ENCODE measurements around the gene THTPA.

THTPA gene

DNA sequence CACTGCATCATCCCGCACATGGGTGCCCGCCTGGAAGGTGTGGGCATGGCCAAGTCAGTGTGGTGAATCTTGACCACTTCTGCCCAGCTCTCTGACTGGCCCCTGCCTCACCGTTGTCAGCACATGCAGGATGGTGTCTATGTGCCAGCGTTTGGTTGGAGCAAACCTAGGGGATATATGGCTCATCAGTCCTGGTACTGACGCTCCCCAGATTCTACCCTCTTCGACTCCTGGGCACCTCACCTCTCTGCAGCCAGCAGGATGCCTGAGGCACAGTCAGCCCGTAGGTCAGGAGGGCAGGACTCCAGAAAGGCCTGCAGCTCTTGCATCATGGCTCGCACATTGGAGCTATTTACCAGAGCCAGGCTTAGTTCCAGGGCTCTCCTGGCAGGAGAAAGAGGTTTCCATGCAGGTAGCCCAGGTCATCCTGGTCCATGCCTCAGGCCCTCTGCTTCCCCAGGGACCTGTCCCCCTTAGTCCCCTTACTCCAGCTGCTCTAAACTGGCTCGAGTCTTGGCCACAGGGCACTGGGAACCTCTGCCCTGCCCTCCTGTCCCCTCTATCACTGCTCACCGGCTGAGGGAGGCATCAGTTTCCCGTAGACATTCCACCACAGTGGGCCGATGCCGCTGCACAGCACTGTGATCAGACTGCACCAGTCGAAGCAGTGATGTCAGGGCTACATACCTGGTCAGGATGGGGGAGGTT is 7.6 kb downstream of the THTPA start:
- H3K27ac ChIP-seq (replicated peaks; ENCODE audit: low read length): no peak overlapping the region
- no peak overlapping the region for H3K9ac ChIP-seq (ENCODE audit: low read depth, low read length, poor library complexity)
- no peak overlapping the region for H2BK15ac ChIP-seq (ENCODE audit: low read length)
- H3K4ac ChIP-seq (ENCODE audit: low read length): no peak overlapping the region
- peaks cover 0 to 40% (median 0%) of the 10 kb centered on the region in 3 experiments for H3K27me3 ChIP-seq (ENCODE audit: control insufficient read depth in 3 of 3, insufficient read depth in 3 of 3, low read depth in 1 of 3, low read length in 3 of 3)
- no peak overlapping the region for H2BK120ac ChIP-seq (ENCODE audit: low read depth, low read length)
- H3K79me1 ChIP-seq (ENCODE audit: low read depth, low read length): peaks cover 2% of the 10 kb centered on the region
- no peak overlapping the region for H3K14ac ChIP-seq (ENCODE audit: low read length)
- H3K36me3 ChIP-seq (replicated peaks in 1 of 2; ENCODE audit: control insufficient read depth in 2 of 2, insufficient read depth in 2 of 2, low read length in 2 of 2): peaks cover 14 to 36% of the 10 kb centered on the region in 2 donors
- H3K4me1 ChIP-seq (ENCODE audit: control insufficient read depth in 2 of 2, insufficient read depth in 1 of 2, low read depth in 1 of 2, low read length in 2 of 2): peaks cover 5 to 6% of the 10 kb centered on the region in 2 donors
- no peaks in the 10 kb centered on the region for H3K9me3 ChIP-seq (replicated peaks in 1 of 2; ENCODE audit: control insufficient read depth in 2 of 2, insufficient read depth in 1 of 2, low read depth in 1 of 2, low read length in 2 of 2)
- no peak overlapping the region for H3K4me2 ChIP-seq (ENCODE audit: insufficient read depth, low read length, poor library complexity, severe bottlenecking)
- H2AFZ ChIP-seq (ENCODE audit: low read length): no peak overlapping the region
- H3K23ac ChIP-seq (ENCODE audit: low read depth, low read length, poor library complexity): peak overlapping the region; percentile 13
- no peak overlapping the region for H4K8ac ChIP-seq (ENCODE audit: low read depth, low read length)
- H2BK5ac ChIP-seq (ENCODE audit: low read length): no peak overlapping the region
- H2AK5ac ChIP-seq (ENCODE audit: low read depth, low read length): no peak overlapping the region
- no peak overlapping the region for H2BK12ac ChIP-seq (ENCODE audit: low read length)
- H3K18ac ChIP-seq (ENCODE audit: low read length): no peak overlapping the region
- no peak overlapping the region for H4K91ac ChIP-seq (ENCODE audit: low read depth, low read length, poor library complexity)
- DNase-seq (ENCODE audit: low spot score): no peak
- WGBS, 2 donors (ENCODE audit: extremely low coverage in 2 of 2, insufficient read length in 2 of 2, insufficient replicate concordance in 1 of 2): no CpG with 5 or more reads among the region's 14 CpGs
- H3K4me3 ChIP-seq (ENCODE audit: low read length in 2 of 2): no peak overlapping the region

DNA sequence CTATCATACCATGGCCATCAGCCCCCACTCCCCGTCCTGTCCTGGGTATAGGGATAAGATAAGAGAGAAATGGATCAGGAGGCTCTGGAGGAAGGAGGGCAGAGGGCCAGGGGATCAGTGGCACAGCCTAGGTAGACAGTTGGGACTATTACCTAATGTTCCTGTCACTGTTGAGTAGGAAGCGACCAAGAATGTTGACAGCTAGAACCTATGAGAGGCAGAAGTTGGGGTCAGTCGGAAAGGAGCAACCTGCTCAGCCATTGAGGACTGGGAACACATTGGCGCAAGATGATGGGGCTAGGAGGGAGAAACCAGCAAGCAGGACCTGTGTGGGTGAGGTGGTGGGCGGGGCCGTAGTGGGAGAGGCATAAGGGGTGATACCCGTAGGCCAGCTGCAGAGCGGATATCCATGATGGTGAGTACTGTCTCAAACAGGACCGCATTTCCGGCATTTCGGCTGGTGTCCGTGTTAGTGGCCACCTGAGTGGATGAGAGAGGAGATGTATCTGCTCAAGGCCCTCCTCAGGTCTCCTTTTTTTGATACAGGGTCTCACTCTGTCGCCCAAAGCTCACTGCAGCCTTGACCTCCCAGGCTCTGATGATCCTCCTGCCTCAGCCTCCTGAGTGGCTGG is 8.2 kb downstream of the THTPA start:
- H3K36me3 ChIP-seq (replicated peaks in 1 of 2; ENCODE audit: control insufficient read depth in 2 of 2, insufficient read depth in 2 of 2, low read length in 2 of 2): peaks cover 10 to 34% of the 10 kb centered on the region in 2 donors
- WGBS, 2 donors (ENCODE audit: extremely low coverage in 2 of 2, insufficient read length in 2 of 2, insufficient replicate concordance in 1 of 2): no CpG with 5 or more reads among the region's 13 CpGs

DNA sequence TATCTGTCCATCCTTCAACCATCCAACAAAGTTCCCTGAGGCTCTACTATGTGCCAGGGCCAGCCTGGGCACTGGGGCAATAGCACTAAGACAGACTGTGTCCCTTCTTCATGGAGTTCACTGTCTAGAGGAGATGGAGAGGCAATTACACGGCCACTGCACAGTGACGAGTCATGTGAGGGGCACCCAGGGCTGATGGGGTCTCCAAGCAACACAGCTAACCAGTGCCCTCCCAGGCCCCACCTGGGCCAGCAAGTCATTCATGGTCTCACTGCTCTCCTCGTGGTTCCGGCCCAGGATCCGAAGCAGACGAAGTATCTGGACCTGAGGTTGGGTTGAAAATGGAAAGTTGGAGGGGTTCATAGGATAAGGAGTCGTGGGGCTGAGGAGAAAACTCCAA is 8.8 kb downstream of the THTPA start:
- Histone ChIP-seq H3K18ac (ENCODE audit: low read length) (no peak overlapping the region), H2BK12ac (ENCODE audit: low read length) (no peak overlapping the region), H2BK5ac (ENCODE audit: low read length) (no peak overlapping the region), H3K9me3 (replicated peaks in 1 of 2; ENCODE audit: control insufficient read depth in 2 of 2, insufficient read depth in 1 of 2, low read depth in 1 of 2, low read length in 2 of 2) (no peaks in the 10 kb centered on the region), H4K91ac (ENCODE audit: low read depth, low read length, poor library complexity) (no peak overlapping the region), H3K27ac (replicated peaks; ENCODE audit: low read length) (no peak overlapping the region), H3K4me2 (ENCODE audit: insufficient read depth, low read length, poor library complexity, severe bottlenecking) (no peak overlapping the region), H3K23ac (ENCODE audit: low read depth, low read length, poor library complexity) (no peak overlapping the region), H2BK15ac (ENCODE audit: low read length) (no peak overlapping the region), H3K14ac (ENCODE audit: low read length) (no peak overlapping the region), H2AFZ (ENCODE audit: low read length) (no peak overlapping the region), H3K79me1 (ENCODE audit: low read depth, low read length) (peaks cover 2% of the 10 kb centered on the region), H2AK5ac (ENCODE audit: low read depth, low read length) (no peak overlapping the region), H4K8ac (ENCODE audit: low read depth, low read length) (no peak overlapping the region), H2BK120ac (ENCODE audit: low read depth, low read length) (no peak overlapping the region), H3K4me3 (ENCODE audit: low read length in 2 of 2) (no peak overlapping the region), H3K4ac (ENCODE audit: low read length) (no peak overlapping the region), H3K27me3 (ENCODE audit: control insufficient read depth in 3 of 3, insufficient read depth in 3 of 3, low read depth in 1 of 3, low read length in 3 of 3) (peaks cover 0 to 51% (median 0%) of the 10 kb centered on the region in 3 experiments), H3K36me3 (replicated peaks in 1 of 2; ENCODE audit: control insufficient read depth in 2 of 2, insufficient read depth in 2 of 2, low read length in 2 of 2) (peaks cover 4 to 31% of the 10 kb centered on the region in 2 donors), H3K9ac (ENCODE audit: low read depth, low read length, poor library complexity) (peak overlapping the region; percentile 21), H3K4me1 (ENCODE audit: control insufficient read depth in 2 of 2, insufficient read depth in 1 of 2, low read depth in 1 of 2, low read length in 2 of 2) (peaks cover 6 to 14% of the 10 kb centered on the region in 2 donors)
- no peak for DNase-seq (ENCODE audit: low spot score)
- WGBS, 2 donors (ENCODE audit: extremely low coverage in 2 of 2, insufficient read length in 2 of 2, insufficient replicate concordance in 1 of 2): no CpG with 5 or more reads among the region's 7 CpGs

More for the DNA sequence above, 8.2 kb downstream of the THTPA start:
- Histone ChIP-seq H3K27me3 (ENCODE audit: control insufficient read depth in 3 of 3, insufficient read depth in 3 of 3, low read depth in 1 of 3, low read length in 3 of 3) (peaks cover 0 to 46% (median 0%) of the 10 kb centered on the region in 3 experiments), H2BK15ac (ENCODE audit: low read length) (no peak overlapping the region), H3K4me3 (ENCODE audit: low read length in 2 of 2) (no peak overlapping the region), H2AFZ (ENCODE audit: low read length) (no peak overlapping the region), H3K27ac (replicated peaks; ENCODE audit: low read length) (no peak overlapping the region), H3K4ac (ENCODE audit: low read length) (no peak overlapping the region), H3K4me2 (ENCODE audit: insufficient read depth, low read length, poor library complexity, severe bottlenecking) (no peak overlapping the region), H2BK12ac (ENCODE audit: low read length) (no peak overlapping the region), H4K8ac (ENCODE audit: low read depth, low read length) (no peak overlapping the region), H3K23ac (ENCODE audit: low read depth, low read length, poor library complexity) (peak overlapping the region; percentile 13), H2BK120ac (ENCODE audit: low read depth, low read length) (no peak overlapping the region), H3K14ac (ENCODE audit: low read length) (no peak overlapping the region), H2BK5ac (ENCODE audit: low read length) (no peak overlapping the region), H3K9ac (ENCODE audit: low read depth, low read length, poor library complexity) (no peak overlapping the region), H3K9me3 (replicated peaks in 1 of 2; ENCODE audit: control insufficient read depth in 2 of 2, insufficient read depth in 1 of 2, low read depth in 1 of 2, low read length in 2 of 2) (no peaks in the 10 kb centered on the region), H4K91ac (ENCODE audit: low read depth, low read length, poor library complexity) (no peak overlapping the region), H3K18ac (ENCODE audit: low read length) (no peak overlapping the region), H3K4me1 (ENCODE audit: control insufficient read depth in 2 of 2, insufficient read depth in 1 of 2, low read depth in 1 of 2, low read length in 2 of 2) (peaks cover 6 to 8% of the 10 kb centered on the region in 2 donors), H2AK5ac (ENCODE audit: low read depth, low read length) (no peak overlapping the region), H3K79me1 (ENCODE audit: low read depth, low read length) (peaks cover 2% of the 10 kb centered on the region)
- DNase-seq (ENCODE audit: low spot score): no peak

DNA sequence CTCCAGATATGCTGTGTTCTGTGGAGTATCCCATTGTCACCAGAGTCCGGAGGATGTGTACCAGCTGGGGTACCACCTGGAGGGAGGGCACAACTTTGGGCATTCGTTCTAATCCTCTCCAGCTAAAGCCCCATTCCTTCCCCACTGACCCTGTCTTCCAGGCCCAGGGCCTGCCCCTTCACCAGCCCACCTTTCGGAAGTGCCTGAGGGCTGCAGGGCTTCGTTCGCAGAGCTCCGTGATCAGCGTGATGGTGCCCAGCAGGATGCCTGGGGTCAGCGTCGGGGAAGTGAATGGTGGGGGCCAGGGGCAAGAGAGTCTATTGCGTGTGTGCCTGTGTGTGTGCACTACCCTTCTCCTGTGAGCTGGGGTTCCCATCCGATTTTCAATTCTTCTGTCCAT is 9.6 kb downstream of the THTPA start:
- peaks cover 0 to 51% (median 0%) of the 10 kb centered on the region in 3 experiments for H3K27me3 ChIP-seq (ENCODE audit: control insufficient read depth in 3 of 3, insufficient read depth in 3 of 3, low read depth in 1 of 3, low read length in 3 of 3)
- H3K9ac ChIP-seq (ENCODE audit: low read depth, low read length, poor library complexity): peak overlapping the region; percentile 25
- H3K4ac ChIP-seq (ENCODE audit: low read length): no peak overlapping the region
- peaks cover 6 to 14% of the 10 kb centered on the region in 2 donors for H3K4me1 ChIP-seq (ENCODE audit: control insufficient read depth in 2 of 2, insufficient read depth in 1 of 2, low read depth in 1 of 2, low read length in 2 of 2)
- no peak overlapping the region for H2BK120ac ChIP-seq (ENCODE audit: low read depth, low read length)
- no peaks in the 10 kb centered on the region for H3K9me3 ChIP-seq (replicated peaks in 1 of 2; ENCODE audit: control insufficient read depth in 2 of 2, insufficient read depth in 1 of 2, low read depth in 1 of 2, low read length in 2 of 2)
- H3K36me3 ChIP-seq (replicated peaks in 1 of 2; ENCODE audit: control insufficient read depth in 2 of 2, insufficient read depth in 2 of 2, low read length in 2 of 2): peaks cover 0 to 27% of the 10 kb centered on the region in 2 donors
- H3K18ac ChIP-seq (ENCODE audit: low read length): no peak overlapping the region
- H3K14ac ChIP-seq (ENCODE audit: low read length): no peak overlapping the region
- H3K27ac ChIP-seq (replicated peaks; ENCODE audit: low read length): no peak overlapping the region
- H4K91ac ChIP-seq (ENCODE audit: low read depth, low read length, poor library complexity): no peak overlapping the region
- H3K79me1 ChIP-seq (ENCODE audit: low read depth, low read length): peaks cover 2% of the 10 kb centered on the region
- WGBS, 2 donors (ENCODE audit: extremely low coverage in 2 of 2, insufficient read length in 2 of 2, insufficient replicate concordance in 1 of 2): no CpG with 5 or more reads among the region's 11 CpGs
- H2AK5ac ChIP-seq (ENCODE audit: low read depth, low read length): no peak overlapping the region
- no peak overlapping the region for H3K4me2 ChIP-seq (ENCODE audit: insufficient read depth, low read length, poor library complexity, severe bottlenecking)
- no peak overlapping the region for H2AFZ ChIP-seq (ENCODE audit: low read length)
- H3K4me3 ChIP-seq (ENCODE audit: low read length in 2 of 2): no peak overlapping the region
- H2BK15ac ChIP-seq (ENCODE audit: low read length): no peak overlapping the region
- H3K23ac ChIP-seq (ENCODE audit: low read depth, low read length, poor library complexity): no peak overlapping the region
- H4K8ac ChIP-seq (ENCODE audit: low read depth, low read length): no peak overlapping the region
- no peak for DNase-seq (ENCODE audit: low spot score)
- H2BK12ac ChIP-seq (ENCODE audit: low read length): no peak overlapping the region
- no peak overlapping the region for H2BK5ac ChIP-seq (ENCODE audit: low read length)
